ENCODE data around the gene WWOX.

The WWOX gene

GRCh38 chr16:78639775-78640174 is 540.3 kb downstream of the WWOX start:
- DNase-seq, result no peak

GRCh38 chr16:78640886-78641285 is 541.4 kb downstream of the WWOX start:
- no peak for DNase-seq

GRCh38 chr16:78641433-78641832 is 542.0 kb downstream of the WWOX start:
- DNase-seq, result no peak

DNA sequence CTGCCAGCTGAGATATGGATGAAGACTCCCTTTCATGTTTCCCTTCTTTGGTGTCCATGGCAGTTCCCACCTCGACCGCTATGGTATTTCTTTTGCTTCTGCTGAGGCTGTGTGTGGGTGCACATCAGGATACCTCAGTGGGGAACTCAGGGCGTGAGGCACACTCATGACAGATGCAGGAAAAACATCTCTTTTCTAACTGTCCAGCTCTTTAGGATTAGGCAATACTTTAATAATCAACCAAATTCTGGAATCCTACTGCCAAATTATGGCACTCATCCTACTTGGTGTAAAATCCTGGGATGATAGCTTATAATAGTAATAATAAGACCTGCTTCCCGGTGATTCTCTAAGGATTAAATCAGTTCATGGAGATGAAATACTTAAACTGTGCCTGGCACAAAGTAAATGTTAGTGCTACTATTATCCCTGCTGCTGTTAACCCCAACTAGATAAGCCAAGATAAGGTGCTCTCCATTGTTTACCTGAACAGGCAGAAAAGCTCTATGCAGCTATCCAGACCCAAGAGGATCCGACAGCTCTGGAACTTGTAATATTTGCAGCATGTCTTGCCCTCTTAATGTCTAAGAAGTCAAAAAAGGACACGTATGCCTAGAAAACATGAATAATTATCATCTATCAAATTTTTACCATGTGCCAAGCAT is 543.3 kb downstream of the WWOX start:
- DNase-seq, result no peak

DNA sequence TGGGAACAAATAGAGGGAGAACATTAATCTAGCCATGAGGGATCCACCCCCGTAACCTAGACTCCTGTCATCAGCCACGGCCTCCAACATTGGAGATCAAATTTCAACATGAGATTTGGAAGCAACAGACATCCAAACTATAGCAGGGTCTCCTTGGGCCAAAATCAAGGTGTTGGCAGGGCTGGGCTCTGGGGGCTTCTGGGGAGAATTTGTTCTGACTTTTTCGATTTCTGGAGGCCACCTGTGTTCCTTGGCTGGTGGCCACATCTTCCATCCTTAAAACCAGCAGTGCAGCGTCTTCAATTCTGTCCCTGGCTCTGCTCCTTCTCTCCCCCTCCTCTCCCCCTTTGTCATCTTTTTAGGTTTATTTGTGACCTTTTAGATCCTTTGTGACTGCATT is 546.2 kb downstream of the WWOX start:
- no peak for DNase-seq

- no peak for DNase-seq
Measured at GRCh38 chr16:78647019-78647418, 547.6 kb downstream of the WWOX start.

DNA sequence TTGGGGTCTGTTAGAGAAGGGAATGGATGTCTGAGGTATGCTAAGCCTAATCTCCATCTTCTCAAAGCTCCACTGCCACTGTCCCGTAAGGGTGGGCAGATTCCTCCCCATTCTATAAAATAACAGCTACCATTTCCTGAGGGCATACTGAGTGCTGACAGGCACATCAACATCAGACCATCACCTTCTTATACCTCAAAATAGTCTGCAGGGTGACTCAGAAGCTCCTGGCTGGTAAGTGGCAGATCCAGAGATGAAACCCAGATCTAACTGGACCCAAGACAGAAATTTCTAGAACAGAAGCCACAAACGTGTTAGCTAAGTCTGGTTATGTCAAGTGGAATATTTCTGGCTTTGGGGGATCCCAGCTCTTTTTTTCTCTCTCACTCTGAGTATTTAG is 548.0 kb downstream of the WWOX start:
- DNase-seq, result no peak

DNA sequence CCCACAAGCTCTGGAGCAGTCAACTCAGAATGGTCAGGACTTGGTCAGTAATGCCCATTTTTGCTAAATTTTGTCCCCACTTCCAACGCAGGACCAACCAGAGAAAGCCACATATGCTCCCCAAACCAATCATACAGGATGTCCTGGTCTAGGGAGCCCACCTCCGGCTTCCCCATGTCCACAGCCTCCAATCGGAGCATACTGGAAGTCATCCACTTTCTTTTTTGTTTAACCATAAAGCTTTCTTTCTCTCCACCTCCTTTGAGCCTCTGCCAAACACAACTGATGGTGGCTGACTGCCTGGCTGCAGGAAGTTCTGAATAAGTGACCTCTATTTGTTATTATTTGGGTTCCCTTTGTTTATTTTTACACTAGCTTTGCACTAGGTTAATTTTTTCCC is 549.1 kb downstream of the WWOX start:
- DNase-seq, result no peak

- no peak for DNase-seq
Measured at GRCh38 chr16:78650339-78651074, 551.1 kb downstream of the WWOX start.

- no peak for DNase-seq
Measured at GRCh38 chr16:78654929-78655328, 555.5 kb downstream of the WWOX start.

DNA sequence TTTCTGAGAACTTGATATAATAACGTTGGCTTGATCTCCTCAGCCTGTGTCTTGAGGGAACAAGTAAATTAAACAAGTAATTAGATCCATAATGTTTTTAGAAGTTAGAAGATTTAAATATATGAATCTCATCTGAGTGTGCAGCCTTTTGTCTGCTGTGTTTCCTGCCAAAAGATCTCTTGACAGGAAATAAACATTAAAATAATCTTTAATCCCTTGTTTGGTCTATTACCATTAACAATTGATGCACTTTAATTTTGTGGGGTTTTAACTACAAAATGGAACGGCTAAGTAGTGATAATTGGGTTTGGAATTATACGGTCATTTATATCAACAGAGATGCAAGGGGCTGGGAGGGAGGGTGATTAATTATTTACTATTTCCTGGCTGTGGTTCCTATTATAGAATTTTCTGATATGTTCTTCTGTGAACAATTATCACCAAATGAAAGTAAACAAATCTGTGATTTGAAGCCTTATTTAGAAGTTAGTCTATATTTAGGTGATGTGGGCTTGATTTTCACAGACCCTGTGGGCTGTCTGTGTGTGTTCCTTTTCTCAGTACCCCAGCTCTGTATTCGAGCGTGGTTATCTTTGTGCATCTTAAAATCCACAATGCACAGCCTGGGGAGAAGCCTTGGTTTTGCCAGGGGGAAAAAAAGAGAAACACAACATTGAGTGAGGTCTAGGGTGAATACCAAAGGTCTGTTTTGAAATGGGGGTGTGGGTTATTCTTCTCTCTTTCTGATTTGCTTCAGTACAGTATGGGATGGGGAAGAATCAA is 556.1 kb downstream of the WWOX start:
- DNase-seq, result no peak

- no peak for DNase-seq
Measured at GRCh38 chr16:78656887-78657286, 557.4 kb downstream of the WWOX start.

DNA sequence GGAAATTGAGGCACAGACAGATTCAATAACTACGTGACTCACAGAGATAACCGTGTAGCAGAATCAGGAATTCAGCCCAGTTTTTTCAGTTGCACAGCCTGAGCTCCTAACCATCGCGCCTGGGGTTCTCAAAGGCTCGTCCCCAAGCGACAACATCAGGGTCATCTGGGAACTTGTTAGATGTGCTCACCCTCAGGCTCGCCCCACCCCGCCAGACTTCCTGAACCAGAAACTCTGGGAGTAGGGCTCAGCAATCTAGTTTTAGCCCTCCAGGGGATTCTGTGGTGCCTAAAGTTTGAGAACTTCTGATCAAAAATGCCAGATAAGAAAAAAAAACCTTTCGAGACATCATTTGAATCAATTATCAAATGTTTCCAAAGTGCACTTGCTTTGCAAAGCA is 559.8 kb downstream of the WWOX start:
- DNase-seq, result no peak

DNA sequence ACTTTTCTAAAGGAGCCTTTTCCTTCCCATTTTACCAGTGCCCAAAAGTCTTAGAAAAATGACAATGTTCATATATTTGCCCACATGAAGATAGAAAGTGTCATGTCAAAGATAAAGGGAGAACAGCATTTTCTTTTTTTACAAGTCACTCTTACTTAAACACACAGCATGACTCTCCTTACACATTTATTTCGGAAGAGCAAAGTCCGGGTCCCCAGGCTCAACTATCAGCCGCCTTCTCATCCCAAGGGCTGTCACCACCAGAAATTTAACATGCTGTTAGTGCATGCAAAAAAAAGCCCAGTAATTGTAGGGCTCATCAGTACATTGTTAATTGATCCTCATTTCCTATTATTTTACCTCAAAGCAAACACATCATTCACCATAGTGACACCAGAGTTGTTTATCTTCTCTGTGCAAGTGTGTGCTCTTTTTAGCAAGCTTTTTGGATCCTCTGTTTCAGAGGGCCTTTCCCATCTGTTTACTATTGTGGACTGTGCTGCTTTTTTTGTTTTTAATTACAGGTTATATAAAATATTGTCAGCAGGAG is 560.3 kb downstream of the WWOX start:
- DNase-seq, result no peak

GRCh38 chr16:78660795-78661194 is 561.3 kb downstream of the WWOX start:
- DNase-seq, result no peak

- DNase-seq, result no peak
Measured at GRCh38 chr16:78663690-78664089, 564.2 kb downstream of the WWOX start.

DNA sequence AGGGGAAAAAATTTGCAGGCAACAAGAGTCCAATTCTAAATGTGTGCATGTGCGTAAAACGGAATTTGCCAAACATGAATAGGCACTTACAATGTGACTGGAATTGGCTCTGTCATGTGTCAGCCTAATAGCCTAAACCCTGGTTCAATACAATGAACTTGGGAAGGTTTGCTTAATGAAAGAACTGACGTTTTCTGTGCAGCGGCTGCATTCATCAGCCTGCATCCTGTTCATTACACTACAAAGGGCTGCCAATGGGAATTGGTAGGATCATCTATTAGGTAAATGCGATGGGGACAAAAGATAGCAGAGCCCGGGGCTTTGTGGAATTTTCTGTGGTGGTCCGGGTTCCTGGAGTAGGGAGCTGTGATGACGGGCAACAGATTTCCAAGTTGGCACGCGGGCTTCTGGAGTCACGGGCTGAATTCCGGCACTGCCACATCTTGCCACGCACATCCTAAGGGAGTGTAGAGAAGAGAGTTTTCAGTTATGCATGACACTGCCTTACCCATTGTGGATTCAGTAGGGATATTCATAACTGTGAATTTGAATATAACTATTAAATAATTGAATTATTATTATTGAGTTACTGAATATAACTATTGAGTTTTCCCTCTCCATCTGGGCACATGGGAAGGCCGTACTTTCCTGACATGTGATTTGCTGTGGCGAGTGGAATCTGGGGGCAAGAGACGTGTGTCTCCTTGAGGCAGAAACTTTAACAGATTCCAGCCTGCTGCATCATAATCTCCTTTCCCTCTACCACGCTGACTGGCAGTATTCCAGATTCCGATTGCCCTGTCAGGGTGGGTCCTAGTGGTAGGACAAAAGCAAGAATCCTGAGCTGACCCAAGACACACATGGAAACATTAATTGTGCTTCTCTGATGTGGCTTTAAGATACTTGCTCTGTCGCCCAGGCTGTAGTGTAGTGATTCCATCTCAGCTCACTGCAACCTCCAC is 565.6 kb downstream of the WWOX start:
- no peak for DNase-seq

DNA sequence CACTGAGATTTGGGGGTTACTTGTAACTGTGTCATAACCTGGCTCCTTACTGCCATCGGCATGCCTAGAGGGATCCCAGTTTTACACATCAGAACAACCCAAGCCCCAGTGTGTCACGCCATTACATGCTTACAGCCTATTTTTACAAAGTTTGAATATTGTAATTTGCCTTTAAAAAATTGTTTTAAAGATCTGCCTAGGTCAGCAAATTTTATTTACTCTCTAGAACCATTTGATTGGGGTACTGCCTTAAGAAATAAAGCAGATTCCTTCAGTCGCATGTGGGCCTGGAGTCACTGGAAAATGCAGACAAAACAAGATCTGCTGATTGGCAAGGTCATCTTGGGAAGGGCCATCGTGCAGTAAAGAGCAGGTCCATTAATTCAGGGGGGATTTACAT is 566.9 kb downstream of the WWOX start:
- no peak for DNase-seq

GRCh38 chr16:78667675-78668074 is 568.2 kb downstream of the WWOX start:
- DNase-seq, result no peak

- DNase-seq, result no peak
Measured at GRCh38 chr16:78668393-78668792, 568.9 kb downstream of the WWOX start.

- no peak for DNase-seq
Measured at GRCh38 chr16:78669994-78670393, 570.5 kb downstream of the WWOX start.

- DNase-seq, result no peak
Measured at GRCh38 chr16:78672779-78673556, 573.5 kb downstream of the WWOX start.
